ENCODE measurements around the gene KLK3.

GRCh38 chr19:50873056-50873455 lies 18.3 kb downstream of the KLK3 start, which contains the start of gene KLK2:
- TF ChIP-seq, protein P1, sequence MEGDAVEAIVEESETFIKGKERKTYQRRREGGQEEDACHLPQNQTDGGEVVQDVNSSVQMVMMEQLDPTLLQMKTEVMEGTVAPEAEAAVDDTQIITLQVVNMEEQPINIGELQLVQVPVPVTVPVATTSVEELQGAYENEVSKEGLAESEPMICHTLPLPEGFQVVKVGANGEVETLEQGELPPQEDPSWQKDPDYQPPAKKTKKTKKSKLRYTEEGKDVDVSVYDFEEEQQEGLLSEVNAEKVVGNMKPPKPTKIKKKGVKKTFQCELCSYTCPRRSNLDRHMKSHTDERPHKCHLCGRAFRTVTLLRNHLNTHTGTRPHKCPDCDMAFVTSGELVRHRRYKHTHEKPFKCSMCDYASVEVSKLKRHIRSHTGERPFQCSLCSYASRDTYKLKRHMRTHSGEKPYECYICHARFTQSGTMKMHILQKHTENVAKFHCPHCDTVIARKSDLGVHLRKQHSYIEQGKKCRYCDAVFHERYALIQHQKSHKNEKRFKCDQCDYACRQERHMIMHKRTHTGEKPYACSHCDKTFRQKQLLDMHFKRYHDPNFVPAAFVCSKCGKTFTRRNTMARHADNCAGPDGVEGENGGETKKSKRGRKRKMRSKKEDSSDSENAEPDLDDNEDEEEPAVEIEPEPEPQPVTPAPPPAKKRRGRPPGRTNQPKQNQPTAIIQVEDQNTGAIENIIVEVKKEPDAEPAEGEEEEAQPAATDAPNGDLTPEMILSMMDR (IDR thresholded peaks at IDR 0.05), result no peak
- TF ChIP-seq POLR2A (IDR thresholded peaks at IDR 0.05) (no peak), POLR2AphosphoS5 (IDR thresholded peaks at IDR 0.05; ENCODE audit: insufficient read depth in 1 of 2, low read depth in 1 of 2) (no peak)

Measured in vagina (tissue), 2 donors.